Dermis blood vessel endothelial cell (primary cell): ENCODE measurements around the gene BFSP1. TPM values are rescaled to one million over a fixed set of nuclear protein-coding genes. Genes with fewer than 3 reads are reported as not detected.

Source experiments
- DNase-seq: peaks from one replicate; pipeline ENCODE4 v3.0.0; 2010
- total RNA-seq: library from RNA; depleted of rRNA; stranded (reverse); fragments of >200 nt; gene quantifications from 2 replicates; pipeline ENCODE4 v1.2.3, GENCODE V29; 2014

The BFSP1 gene
- total RNA-seq, 1 donor from 2014 or later, result 1.9 TPM

DNA sequence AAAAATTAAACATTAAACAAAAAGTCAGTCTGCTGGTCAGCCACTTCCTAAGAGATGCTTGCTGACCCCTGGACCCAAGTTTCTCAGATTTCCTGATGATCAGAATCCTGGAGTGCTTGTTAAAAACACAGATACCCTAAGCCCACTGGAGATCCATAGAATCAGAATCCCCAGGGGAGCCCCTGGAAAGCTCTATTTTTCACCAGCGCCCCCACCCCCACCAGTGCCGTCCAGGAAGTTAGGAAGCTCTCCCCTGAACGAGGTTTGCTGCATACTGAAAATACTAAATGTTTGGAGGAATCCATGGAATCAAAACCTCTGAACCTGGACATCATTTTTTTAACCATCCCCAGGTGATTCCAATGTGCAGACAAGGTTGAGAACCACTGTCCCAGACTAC is 69.2 kb downstream of the BFSP1 start:
- no peak for DNase-seq

DNA sequence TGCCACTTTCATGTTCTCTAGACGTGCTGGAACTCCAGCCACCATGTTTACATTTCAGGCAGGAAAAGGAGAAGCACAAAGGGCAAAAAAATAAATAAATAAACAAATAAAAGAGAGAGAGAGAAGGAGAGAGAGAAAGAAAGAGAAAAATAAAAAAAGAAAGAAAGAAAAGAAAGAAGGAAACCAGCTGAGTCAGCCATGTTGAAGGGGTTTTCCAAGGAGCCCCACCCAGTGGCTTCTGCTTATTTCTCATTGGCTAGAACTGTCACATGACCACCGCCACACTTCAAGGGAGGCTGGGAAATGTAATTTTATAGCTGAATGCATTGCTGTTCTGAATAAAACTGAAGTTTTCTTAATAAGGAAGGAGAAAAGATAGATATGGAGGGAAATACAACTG is 71.1 kb downstream of the BFSP1 start:
- no peak for DNase-seq

DNA sequence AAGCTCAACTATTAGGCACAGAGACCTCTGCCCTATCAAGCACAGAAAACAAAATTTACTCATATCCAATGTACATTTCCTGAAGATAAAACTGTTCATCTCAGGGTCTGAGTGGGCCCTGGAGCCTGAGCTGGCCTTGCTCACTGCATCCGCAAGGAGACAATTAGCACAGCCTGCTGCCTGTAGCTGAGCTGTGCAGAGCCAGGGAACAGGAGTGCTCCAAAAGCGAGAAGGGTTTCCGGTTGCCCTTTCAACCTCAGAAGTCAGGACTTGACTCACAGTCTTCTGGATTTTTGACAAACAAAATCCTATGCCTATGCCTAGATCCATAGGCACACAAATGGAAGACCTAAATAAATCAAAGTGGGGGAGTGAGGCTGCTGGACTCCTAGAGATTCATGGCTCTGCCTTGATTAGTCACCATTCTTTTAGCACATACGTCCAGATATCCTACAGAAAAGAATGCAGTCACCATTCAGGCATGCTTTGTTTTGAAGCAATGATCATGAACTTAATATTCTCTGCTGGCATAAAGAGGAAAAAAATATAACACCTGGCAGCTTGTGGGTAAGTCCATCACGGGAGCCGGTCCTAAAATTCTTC is 73.5 kb downstream of the BFSP1 start:
- DNase-seq, result no peak

DNA sequence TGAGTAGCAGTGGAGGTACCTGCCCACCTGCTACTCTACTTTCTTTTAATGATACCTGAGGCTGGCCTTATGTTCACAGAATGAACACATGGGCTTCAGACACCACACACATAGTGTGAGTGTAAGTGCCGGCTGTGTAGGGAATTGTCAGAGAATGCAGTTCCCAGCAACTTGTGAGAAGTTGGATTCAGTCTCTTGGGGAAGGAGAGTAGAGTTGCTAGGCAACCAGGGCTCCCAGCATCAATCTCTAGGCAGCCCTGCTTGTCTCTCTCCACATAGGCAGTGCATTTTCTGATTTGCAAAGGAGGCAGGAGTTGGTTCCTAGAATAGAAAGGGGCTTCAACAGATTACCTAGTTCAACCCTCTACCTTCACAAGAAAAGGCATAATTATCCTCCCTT is 74.1 kb downstream of the BFSP1 start:
- DNase-seq, result no peak

DNA sequence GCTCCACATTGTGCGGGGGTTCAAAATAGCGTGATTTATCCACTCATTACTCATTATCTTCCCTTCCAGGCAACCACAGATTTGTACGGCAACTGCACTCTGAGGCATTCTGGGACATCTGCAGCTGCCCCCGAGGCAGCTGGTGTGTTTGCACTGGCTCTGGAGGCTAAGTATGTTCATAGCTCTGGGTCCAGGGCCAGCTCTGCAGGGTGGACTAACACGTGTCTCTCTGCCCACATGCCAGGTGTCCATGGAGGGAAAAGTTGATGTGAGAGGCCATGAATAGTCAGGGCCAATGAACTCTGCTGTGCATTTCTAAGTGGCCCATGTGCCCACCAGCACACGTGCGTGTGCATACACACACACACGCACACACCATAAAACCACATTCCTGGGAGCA is 74.9 kb downstream of the BFSP1 start:
- DNase-seq, result no peak

DNA sequence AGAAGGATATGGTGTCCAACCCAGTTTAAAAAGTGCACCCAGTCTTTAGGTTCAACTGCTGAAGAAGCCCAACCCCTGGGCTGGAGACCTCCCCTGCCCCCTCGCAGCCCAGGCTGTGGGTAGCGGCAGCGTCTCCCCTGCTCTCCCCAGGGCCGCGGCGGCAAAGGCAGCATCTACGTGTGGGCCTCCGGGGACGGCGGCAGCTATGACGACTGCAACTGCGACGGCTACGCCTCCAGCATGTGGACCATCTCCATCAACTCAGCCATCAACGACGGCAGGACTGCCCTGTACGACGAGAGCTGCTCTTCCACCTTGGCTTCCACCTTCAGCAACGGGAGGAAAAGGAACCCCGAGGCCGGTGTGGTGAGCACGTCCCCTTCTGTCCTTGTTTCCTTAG is 77.6 kb downstream of the BFSP1 start:
- no peak for DNase-seq

DNA sequence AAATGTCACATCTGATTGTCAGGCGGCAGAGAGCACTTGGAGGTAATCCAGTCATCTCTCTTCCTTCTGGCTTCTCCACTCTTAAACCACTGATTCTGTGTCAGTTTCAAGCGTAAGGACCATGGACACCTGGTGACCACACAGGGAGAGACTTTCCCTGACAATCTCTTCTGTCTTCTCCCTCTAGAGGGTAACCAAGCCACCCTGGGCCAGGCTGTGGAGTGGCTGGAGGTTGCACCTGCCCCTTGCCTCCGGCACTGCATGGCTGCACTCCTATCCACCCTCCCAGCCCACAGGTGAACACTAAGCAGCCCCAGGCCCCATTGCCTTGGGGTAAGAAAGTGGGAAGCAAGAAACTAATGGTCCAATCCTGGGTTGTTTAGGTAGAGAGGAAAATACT is 78.7 kb downstream of the BFSP1 start:
- DNase-seq, result no peak

DNA sequence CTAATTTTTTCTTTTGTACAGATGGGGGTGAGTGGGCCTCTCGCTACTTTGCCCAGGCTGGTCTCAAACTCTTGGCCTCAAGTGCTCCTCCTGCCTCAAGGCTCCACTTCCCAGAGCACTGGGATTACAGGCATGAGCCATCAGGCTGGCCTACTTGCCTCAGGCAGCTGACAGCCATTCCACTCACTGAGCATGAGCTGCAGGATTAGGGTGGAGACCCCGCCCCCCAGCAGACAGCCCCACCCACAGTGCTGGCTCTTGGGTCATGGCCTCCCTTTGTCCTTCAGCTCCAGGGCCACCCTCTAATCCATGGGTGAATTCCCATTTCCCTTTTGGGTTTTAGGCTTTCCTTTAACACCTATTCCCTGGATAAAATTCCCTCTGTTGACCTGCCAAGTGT is 82.1 kb downstream of the BFSP1 start:
- no peak for DNase-seq

DNA sequence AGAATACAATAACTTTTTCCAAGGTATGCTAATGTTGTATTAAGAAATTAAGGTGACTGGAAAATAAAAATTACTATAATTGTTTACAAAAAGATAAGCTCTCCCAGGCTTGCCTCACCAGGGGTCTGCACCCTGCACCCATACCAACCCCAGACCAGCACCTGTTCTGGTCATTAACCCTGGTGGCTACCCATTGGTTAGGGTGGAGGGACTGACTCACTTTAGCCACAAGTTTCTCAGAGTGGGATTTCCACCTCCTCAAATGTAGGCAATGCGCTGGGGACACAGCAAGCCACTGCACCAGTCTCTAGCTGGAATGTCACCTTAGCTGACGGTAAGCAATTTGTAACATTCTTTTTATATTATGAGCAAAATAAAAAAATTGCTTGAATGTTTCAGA is 83.1 kb downstream of the BFSP1 start:
- DNase-seq, result no peak

DNA sequence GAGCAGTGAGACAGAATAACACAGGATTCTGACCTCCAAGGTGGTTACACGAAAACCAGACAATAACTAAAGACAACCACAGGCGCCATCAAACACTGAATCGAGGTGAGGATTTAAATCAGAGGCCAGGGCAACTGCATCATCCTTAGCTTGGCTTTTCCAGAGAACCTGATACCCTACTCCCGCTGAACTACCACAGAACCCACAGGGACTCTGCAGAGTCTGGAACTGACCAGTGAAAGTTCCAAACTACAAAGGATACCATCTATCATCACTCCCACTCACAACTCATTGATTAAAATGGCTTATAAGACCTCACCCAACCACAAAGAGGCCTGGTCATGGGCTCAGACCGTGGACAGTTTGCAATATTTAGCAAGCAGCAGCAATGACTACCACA is 85.0 kb downstream of the BFSP1 start:
- no peak for DNase-seq

DNA sequence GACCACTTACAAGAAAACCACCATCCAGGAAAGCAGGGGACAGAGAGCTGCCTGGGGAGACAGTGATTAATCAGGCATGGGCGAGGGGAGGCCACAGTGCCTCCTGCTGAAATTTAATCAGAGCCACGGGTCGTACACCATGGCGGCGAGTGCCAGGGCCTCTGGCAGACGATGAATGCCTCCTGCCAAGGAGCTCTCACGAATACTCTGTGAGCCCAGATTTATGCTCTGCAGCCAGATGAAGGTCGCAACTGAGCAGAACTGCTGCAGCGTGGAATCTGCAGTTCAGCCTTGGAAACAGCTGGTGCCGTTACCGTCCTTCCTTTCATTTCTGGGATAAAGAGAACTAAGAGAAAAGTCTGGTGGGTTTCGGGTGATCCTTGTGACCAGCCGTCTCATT is 85.6 kb downstream of the BFSP1 start:
- DNase-seq, result no peak

DNA sequence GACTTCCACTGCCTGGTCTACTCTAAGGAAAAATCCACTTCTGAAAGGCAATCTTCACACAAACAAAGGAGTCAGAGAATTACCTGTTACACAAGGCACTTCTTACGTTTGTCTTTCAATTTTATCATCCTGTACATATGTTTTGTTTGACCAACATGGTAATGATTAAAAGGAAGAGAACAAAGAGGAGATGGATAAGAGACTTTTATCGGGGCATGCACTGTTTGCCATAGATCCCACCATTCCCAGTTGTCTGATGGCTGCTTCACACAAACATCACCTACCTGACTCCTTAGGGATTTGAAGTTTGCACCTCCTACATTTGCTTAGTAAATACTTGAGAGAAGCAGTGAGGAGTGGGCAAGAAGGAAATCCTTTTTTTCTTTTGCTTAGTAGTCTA is 87.1 kb downstream of the BFSP1 start:
- DNase-seq, result no peak

Other genes starting within 250 kb of the BFSP1 start
- gene DSTN, start 38.7 kb upstream of the BFSP1 start, total RNA-seq, result 157 and 236 TPM in 2 replicates
- gene RRBP1, start 150.9 kb upstream of the BFSP1 start, total RNA-seq, result 123 and 224 TPM in 2 replicates
- gene BANF2, start 168.6 kb upstream of the BFSP1 start, total RNA-seq, result not detected in 2 replicates